ENCODE results near the gene GRK1.
"Not testable (repeated sequence)": the region's sequence is repeated elsewhere in the genome, so short reads cannot be mapped to it uniquely, and the experiment has no call there.

GRCh38 chr13:113745500-113746142, 78.6 kb downstream of the GRK1 start:
- not testable (repeated sequence) for TF ChIP-seq CTCF, POLR2AphosphoS5, POLR2A (IDR thresholded peaks at IDR 0.05)
